Skeletal muscle tissue (tissue), 4 donors: ENCODE results near the gene TSHZ1. TPM values are rescaled to one million over a fixed set of nuclear protein-coding genes. Genes with fewer than 3 reads are reported as not detected.

ENCODE experiments used
- H3K27ac ChIP-seq: one replicate; pipeline ENCODE4 v1.7.0; 2013; ENCODE audit warnings: mild to moderate bottlenecking, low read depth, low read length, inconsistent platforms
- H3K27me3 ChIP-seq, 3 donors: one replicate each; pipeline ENCODE4 v1.7.0; 2013; ENCODE audit warnings: low read length in 3 of 3; ENCODE audit not compliant: control insufficient read depth in 3 of 3, insufficient read depth in 3 of 3
- H3K36me3 ChIP-seq, 3 donors: one replicate each; pipeline ENCODE4 v1.7.0; 2013; ENCODE audit warnings: low read length in 3 of 3; ENCODE audit not compliant: control insufficient read depth in 3 of 3, insufficient read depth in 3 of 3
- H3K4me1 ChIP-seq, 3 donors: one replicate each; pipeline ENCODE4 v1.7.0; 2013; ENCODE audit warnings: low read length in 3 of 3, mild to moderate bottlenecking in 3 of 3; ENCODE audit not compliant: control insufficient read depth in 3 of 3, insufficient read depth in 3 of 3
- H3K4me3 ChIP-seq, 3 donors: one replicate each; pipeline ENCODE4 v1.7.0; 2013; ENCODE audit warnings: low read length in 3 of 3
- H3K9ac ChIP-seq, 3 donors: one replicate each; pipeline ENCODE4 v1.7.0; 2013; ENCODE audit warnings: low read length in 3 of 3, mild to moderate bottlenecking in 3 of 3, moderate library complexity in 2 of 3, low read depth in 1 of 3
- H3K9me3 ChIP-seq, 3 donors: one replicate each; pipeline ENCODE4 v1.7.0; 2013; ENCODE audit warnings: low read length in 3 of 3; ENCODE audit not compliant: control insufficient read depth in 3 of 3
- total RNA-seq: library from RNA; depleted of rRNA; stranded (reverse); fragments of >200 nt; gene quantifications from one replicate; pipeline ENCODE4 v1.2.3, GENCODE V29; 2014
- donor health status: Osteomylitis.

TSHZ1 gene
- total RNA-seq, 1 donor from 2014 or later: 5.7 TPM

DNA sequence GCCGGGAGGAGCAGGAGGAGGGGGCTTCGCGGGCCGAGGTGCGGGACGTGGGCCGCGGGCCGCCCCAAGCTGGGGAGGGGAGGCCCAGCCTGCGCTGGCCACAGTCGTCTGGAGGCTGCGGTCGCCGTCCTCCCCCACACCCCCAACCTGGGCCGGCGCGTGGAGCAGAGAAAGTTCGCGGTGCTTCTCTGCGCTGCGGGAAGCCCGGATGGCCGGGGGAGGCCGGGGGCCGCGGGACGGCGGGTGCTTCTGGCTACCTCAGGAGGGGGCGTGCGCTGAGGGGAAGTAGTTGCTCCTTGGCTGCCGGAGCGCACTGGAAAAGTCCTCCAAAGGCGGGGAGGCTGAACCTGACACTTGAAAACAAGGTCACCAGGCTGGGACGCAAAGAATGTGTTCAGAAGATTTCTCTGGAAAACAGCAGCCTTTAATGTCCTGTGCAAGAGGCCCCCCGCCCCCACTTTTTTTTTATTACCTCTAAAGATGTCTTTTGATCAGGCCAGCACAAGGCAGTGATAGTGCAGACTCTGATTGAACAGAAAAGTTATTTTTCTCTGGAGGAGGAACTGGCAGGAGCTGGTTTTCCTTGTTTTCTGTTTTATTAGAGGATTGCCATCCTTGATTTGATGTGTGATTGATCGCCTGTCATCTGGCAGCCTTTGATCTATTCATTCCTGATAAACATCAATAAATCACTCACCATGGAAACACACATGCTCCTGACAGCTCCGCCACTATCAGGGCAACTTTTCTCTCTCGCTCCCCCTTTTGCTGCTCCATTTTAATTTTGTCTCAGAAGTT is 1.6 kb downstream of the TSHZ1 start:
- Histone ChIP-seq H3K9ac (peak overlapping the region; percentile 68 to 87 (median 87)), H3K4me3 (peak overlapping the region; percentile 71 to 76 (median 74)), H3K27ac (peak overlapping the region; percentile 71), H3K4me1 (peaks cover 33 to 48% (median 41%) of the 10 kb centered on the region in 3 donors), H3K9me3 (no peaks in the 10 kb centered on the region), H3K36me3 (no peaks in the 10 kb centered on the region), H3K27me3 (no peaks in the 10 kb centered on the region)

DNA sequence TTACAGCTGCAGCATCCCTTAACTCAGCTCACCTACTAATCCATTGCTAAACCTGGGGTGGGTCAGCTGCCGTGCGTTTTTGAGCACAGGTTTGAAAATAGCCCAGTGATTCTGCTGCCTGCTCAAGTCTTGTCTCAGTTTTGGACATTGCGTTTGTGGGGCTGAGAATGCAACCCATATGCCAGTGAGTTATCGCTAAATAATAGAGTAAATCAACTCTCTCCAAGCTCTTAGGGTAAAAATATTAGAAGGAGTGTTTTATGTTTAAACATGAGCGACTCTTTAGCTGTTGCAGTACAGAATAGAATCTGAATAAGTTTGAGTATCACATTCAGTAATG is 2.1 kb downstream of the TSHZ1 start:
- Histone ChIP-seq H3K9me3 (no peaks in the 10 kb centered on the region), H3K4me3 (peak overlapping the region; percentile 71 to 76 (median 74)), H3K4me1 (peaks cover 27 to 43% (median 41%) of the 10 kb centered on the region in 3 donors), H3K27me3 (no peaks in the 10 kb centered on the region), H3K9ac (peak overlapping the region; percentile 68 to 87 (median 87)), H3K27ac (peak overlapping the region; percentile 71), H3K36me3 (no peaks in the 10 kb centered on the region)

DNA sequence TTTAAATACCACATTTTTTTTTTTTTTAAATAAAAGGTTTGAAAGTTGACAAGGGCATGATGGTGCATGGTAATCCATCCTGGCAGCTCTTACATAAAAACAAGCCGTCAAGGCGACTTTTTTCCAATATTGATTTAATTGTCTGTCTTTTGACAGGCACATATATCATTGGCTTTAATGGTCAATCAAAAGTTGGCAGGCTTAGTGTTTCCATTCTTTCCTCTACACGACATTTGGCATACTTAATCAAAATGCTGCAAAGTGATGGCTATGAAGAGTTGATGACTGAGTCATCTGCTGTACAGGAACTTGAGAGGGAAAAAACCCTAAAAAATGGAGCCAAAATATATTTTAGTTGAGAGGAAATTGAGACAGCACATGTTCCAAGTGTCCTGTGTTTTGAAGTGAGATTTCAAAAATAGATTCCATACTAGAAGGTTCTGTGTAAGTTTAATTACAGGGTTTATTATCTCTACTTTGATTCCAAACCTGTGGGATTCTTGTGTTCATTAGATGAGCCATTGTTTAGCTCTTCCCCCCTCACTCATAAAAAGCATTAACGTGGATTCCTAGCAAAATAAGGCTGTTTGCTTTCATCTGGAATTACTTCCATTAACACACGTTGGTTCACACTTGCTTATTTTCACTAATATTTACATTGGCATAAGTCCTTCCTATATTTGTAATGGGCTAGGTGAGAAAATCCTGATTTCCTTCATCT is 3.2 kb downstream of the TSHZ1 start:
- Histone ChIP-seq H3K27me3 (no peaks in the 10 kb centered on the region), H3K4me3 (peak overlapping the region in 2 of 3 donors; percentile 34 to 74), H3K36me3 (no peaks in the 10 kb centered on the region), H3K27ac (peak overlapping the region; percentile 52), H3K9ac (peak overlapping the region in 1 of 3 donors; percentile 11), H3K9me3 (no peaks in the 10 kb centered on the region), H3K4me1 (peaks cover 31 to 49% (median 45%) of the 10 kb centered on the region in 3 donors)

DNA sequence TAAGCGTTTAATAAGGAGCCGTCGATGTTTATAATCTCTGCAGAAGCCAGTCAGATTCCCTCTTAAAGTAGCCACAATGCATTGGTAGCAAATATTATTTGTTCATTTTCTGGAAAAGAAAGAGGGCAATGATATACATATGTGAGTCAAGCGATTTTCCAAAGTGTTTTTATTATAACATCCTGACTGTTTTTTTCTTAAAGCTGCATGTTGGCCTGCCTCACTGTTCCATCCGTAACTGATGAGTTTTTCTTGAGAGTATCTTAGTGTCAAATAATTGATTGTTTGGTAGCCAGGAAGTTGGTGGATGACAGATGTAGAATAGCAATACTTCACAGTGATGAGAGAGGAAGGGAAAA is 3.7 kb downstream of the TSHZ1 start:
- H3K4me1 ChIP-seq: peaks cover 31 to 49% (median 45%) of the 10 kb centered on the region in 3 donors
- no peaks in the 10 kb centered on the region for H3K36me3 ChIP-seq
- peak overlapping the region; percentile 52 for H3K27ac ChIP-seq
- H3K9ac ChIP-seq: peak overlapping the region in 1 of 3 donors; percentile 11
- no peaks in the 10 kb centered on the region for H3K9me3 ChIP-seq
- no peaks in the 10 kb centered on the region for H3K27me3 ChIP-seq
- H3K4me3 ChIP-seq: peak overlapping the region in 1 of 3 donors; percentile 74

DNA sequence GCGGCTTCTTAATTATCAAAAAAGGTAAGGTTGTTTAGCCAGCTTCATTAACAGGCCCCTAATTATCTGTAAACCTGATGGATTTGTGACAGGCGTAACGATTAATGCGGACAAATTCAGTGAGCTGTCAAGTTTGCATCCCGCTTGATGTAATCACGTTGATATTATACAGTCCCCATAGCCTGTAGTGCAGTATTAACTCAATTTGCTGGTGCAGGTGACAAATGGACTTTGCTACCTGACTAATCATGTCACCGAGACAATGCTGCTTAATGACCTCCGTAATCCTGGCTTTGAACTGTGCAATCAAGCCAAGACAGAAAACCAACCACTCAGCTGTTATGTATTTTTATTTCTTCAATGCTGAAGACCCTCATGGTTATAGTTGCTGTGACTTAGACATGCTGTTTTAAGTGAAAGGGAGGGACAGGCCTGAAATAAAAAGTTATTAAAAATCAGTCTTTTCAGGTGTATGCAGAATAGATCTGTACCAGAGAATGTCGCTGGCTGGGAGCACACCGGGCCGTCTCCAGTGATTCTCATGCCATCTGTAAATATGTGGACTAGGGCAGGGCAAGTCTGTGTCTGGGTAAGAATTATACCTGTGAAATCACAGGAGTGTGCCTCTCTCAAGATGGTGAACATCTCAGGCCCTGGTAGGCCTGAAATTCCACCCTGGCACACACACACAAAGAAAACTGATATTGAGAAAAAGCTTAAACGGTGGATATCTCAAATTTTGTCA is 4.3 kb downstream of the TSHZ1 start:
- no peak overlapping the region for H3K9ac ChIP-seq
- H3K27ac ChIP-seq: no peak overlapping the region
- H3K9me3 ChIP-seq: no peaks in the 10 kb centered on the region
- H3K36me3 ChIP-seq: no peaks in the 10 kb centered on the region
- no peaks in the 10 kb centered on the region for H3K27me3 ChIP-seq
- peak overlapping the region in 1 of 3 donors; percentile 41 for H3K4me3 ChIP-seq
- peaks cover 31 to 50% (median 49%) of the 10 kb centered on the region in 3 donors for H3K4me1 ChIP-seq

DNA sequence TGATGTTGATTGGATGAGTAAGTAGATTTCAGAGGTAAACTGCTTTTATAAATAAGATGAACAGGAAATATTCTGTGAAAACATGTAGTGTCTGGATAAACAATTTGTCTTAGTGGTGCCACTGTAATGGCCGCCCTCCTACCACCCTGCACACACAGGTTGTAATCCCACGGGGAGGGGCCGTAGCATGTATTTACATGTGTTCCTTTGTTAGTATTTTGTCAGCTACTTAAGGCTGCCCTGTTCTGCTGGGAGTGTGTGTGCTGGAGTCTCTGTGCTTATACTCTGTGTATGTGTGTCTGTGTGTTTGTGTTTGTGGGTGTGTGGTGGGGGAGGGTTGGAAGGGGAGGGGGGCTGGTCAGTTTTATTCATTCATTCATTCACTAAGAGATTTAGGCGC is 5.1 kb downstream of the TSHZ1 start:
- Histone ChIP-seq H3K27me3 (no peaks in the 10 kb centered on the region), H3K4me3 (no peak overlapping the region), H3K9me3 (no peaks in the 10 kb centered on the region), H3K27ac (no peak overlapping the region), H3K9ac (no peak overlapping the region), H3K36me3 (no peaks in the 10 kb centered on the region), H3K4me1 (peaks cover 31 to 57% (median 46%) of the 10 kb centered on the region in 3 donors)

DNA sequence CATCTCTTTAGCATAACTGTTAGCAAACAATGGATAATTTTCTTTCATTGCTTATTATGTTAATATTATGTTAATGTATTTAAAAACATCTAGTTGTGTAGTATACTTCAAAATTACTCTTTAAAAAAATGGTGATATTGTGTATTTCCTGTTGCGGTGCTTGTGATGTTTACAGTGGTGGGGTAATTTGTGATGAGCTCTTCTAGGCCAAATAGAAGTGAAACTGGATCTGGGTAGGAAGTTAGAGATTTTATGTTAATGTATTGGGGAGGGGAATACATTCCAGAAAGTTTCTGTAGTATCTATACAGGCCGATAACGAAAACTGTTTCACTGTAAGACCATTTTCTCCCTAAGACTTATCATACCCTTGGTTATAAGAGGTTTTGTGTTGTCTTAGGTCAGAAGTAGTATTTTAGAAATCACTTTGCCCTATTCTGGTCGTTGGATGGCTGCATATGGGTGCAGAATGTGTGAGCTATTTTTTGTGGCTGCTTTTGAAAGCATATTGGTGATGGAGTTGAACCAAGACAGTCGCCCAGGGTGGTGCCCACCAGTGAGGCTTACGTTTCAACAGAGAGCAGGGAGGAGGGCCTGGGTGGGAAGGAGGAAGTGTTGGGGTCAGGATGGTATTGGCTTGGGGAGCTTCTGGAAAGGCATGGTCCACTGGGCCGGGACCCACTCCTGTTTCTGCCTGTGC is 5.8 kb downstream of the TSHZ1 start:
- Histone ChIP-seq H3K4me1 (peaks cover 31 to 63% (median 53%) of the 10 kb centered on the region in 3 donors), H3K27me3 (no peaks in the 10 kb centered on the region), H3K4me3 (no peak overlapping the region), H3K27ac (peak overlapping the region; percentile 36), H3K9me3 (no peaks in the 10 kb centered on the region), H3K36me3 (no peaks in the 10 kb centered on the region), H3K9ac (no peak overlapping the region)

DNA sequence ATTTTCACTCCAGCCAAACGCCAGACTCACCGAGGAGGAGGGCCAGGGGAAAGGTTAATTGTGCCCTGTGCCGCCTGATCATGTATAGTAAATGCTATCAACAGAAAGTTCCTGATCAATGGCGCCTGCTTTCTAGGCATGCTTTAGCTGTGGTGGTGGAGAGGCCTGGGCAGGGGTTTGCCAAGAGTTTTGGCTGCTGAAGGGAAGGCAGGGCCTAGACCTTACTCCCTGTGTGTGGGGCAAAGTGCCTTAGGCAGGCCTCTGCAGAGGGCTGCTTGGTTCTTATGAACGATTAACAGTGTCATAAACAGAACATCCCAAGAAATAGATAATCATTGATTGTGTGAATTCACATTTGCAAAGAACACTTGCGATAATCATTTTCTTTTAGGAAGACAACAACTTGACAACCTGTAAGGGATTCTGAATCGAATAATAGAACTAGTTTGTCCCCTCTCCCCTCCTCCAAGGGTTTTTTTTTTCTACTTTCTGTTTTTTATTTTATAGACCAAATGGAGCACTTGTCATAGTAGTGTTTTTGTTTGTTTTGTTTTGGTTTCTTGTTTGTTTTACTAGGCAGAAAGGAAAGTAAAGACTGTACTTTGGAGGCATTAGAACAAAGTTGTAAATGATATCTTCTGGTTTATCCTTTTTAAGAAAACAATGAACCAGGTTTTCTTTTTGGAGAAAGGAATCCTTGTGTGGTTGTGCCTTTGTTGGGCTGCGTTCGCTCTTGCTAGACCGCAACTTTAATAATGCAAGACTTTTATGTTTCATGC is 6.5 kb downstream of the TSHZ1 start:
- Histone ChIP-seq H3K27ac (peak overlapping the region; percentile 36), H3K27me3 (no peaks in the 10 kb centered on the region), H3K4me1 (peaks cover 31 to 68% (median 57%) of the 10 kb centered on the region in 3 donors), H3K9me3 (no peaks in the 10 kb centered on the region), H3K4me3 (no peak overlapping the region), H3K9ac (no peak overlapping the region), H3K36me3 (no peaks in the 10 kb centered on the region)
